M059J (cell line): Measurements from ENCODE around the gene FBXL15. TPM values are rescaled to one million over a fixed set of nuclear protein-coding genes. Genes with fewer than 3 reads are reported as not detected.
"Not testable (repeated sequence)": the region's sequence is repeated elsewhere in the genome, so short reads cannot be mapped to it uniquely, and the experiment has no call there.

Experiments used
- DNase-seq: peaks from one replicate; pipeline ENCODE4 v3.0.0-alpha.2; 2012; ENCODE audit warnings: low read depth
- total RNA-seq: library from RNA; depleted of rRNA; stranded (reverse); fragments of >200 nt; shearing (Covaris generic); gene quantifications from 2 replicates; pipeline ENCODE4 v1.2.3, GENCODE V29; 2014; rRNA removed

The FBXL15 gene
- total RNA-seq, 1 experiment from 2014 or later = 18.8 TPM

- not testable (repeated sequence) for DNase-seq
These were observed 34.2 kb downstream of the FBXL15 start for GRCh38 chr10:102454662-102455487.

- peak; percentile 78 for DNase-seq
These were observed 35.3 kb downstream of the FBXL15 start for GRCh38 chr10:102455893-102456471.

GRCh38 chr10:102457591-102458150, 37.0 kb downstream of the FBXL15 start:
- DNase-seq = no peak

- DNase-seq = no peak
These were observed 38.0 kb downstream of the FBXL15 start for GRCh38 chr10:102458656-102459055.

GRCh38 chr10:102460836-102461186, 40.2 kb downstream of the FBXL15 start:
- no peak for DNase-seq

- peak; percentile 90 for DNase-seq
These were observed 40.8 kb downstream of the FBXL15 start for GRCh38 chr10:102461187-102462054.

GRCh38 chr10:102462512-102463054, 41.9 kb downstream of the FBXL15 start:
- DNase-seq = no peak

GRCh38 chr10:102463983-102464382, 43.3 kb downstream of the FBXL15 start:
- DNase-seq = no peak

- DNase-seq = no peak
These were observed 44.8 kb downstream of the FBXL15 start for GRCh38 chr10:102465466-102465865.

- DNase-seq = no peak
These were observed 46.7 kb downstream of the FBXL15 start for GRCh38 chr10:102467318-102467717.

- DNase-seq = no peak
These were observed 47.4 kb downstream of the FBXL15 start for GRCh38 chr10:102467971-102468438.

- DNase-seq = no peak
These were observed 48.0 kb downstream of the FBXL15 start for GRCh38 chr10:102468683-102469082.

- DNase-seq = no peak
These were observed 50.2 kb downstream of the FBXL15 start for GRCh38 chr10:102470579-102471546.

Other genes starting within 250 kb of the FBXL15 start
- gene ELOVL3, start 194.5 kb upstream of the FBXL15 start, total RNA-seq = 0.17 and 0.27 TPM in 2 replicates
- not detected in 2 replicates for gene PITX3, start 179.3 kb upstream of the FBXL15 start, total RNA-seq
- gene GBF1, start 175.3 kb upstream of the FBXL15 start, total RNA-seq = 34.4 and 54.7 TPM in 2 replicates
- 9.1 and 20.7 TPM in 2 replicates for gene NFKB2, start 25.1 kb upstream of the FBXL15 start, total RNA-seq
- gene PSD, start 2.1 kb upstream of the FBXL15 start, total RNA-seq = not detected in 2 replicates
- 33.1 and 50.9 TPM in 2 replicates for gene CUEDC2, start 11.7 kb downstream of the FBXL15 start, total RNA-seq
- not detected in 2 replicates for gene C10orf95, start 30.7 kb downstream of the FBXL15 start, total RNA-seq
- 120 and 173 TPM in 2 replicates for gene ACTR1A, start 81.9 kb downstream of the FBXL15 start, total RNA-seq
- 1.9 and 4.6 TPM in 2 replicates for gene SUFU, start 83.1 kb downstream of the FBXL15 start, total RNA-seq
- gene TRIM8, start 223.6 kb downstream of the FBXL15 start, total RNA-seq = 28.8 and 58.1 TPM in 2 replicates